Left ventricle myocardium inferior (tissue), 1 donor: ENCODE measurements around the gene ANKRD55. TPM values are rescaled to one million over a fixed set of nuclear protein-coding genes. Genes with fewer than 3 reads are reported as not detected.

Source experiments
- DNase-seq: peaks from one replicate; pipeline ENCODE4 v3.0.0-alpha.2; 2020
- H3K27ac ChIP-seq: fragments of 200-600 bp; replicated peaks from 2 replicates; pipeline ENCODE4 v1.8.0; 2021
- H3K27me3 ChIP-seq: fragments of 200-600 bp; 2 replicates; pipeline ENCODE4 v1.8.0; 2021; ENCODE audit warnings: low read depth
- H3K36me3 ChIP-seq: fragments of 200-600 bp; 2 replicates; pipeline ENCODE4 v1.8.0; 2021
- H3K4me1 ChIP-seq: fragments of 200-600 bp; 2 replicates; pipeline ENCODE4 v1.8.0; 2021
- H3K4me3 ChIP-seq: fragments of 200-600 bp; 2 replicates; pipeline ENCODE4 v1.8.0; 2021; ENCODE audit warnings: mild to moderate bottlenecking, moderate library complexity
- H3K9me3 ChIP-seq: fragments of 200-600 bp; replicated peaks from 2 replicates; pipeline ENCODE4 v1.8.0; 2021
- intact Hi-C: fragments of 100-400 bp; cut with micrococcal nuclease; formaldehyde crosslinking; loops from one replicate; pipeline ENCODE4 v1.11.0; 2022
- total RNA-seq: library from RNA; stranded (reverse); fragmentation: NEBNext Ultra II Directional; extraction: Animal tissue kit (Norgen Biotek cat#: 25700); gene quantifications from one replicate; pipeline ENCODE4 v1.2.1, GENCODE V29; 2021
- TF ChIP-seq, protein P1 (sequence below): fragments of 200-600 bp; IDR thresholded peaks from 2 replicates; pipeline ENCODE4 v1.8.0; 2021; ENCODE audit warnings: antibody characterized with exemption, mild to moderate bottlenecking, borderline replicate concordance
- donor health status: DM: no; HTN: yes; CAD: no; lungs with severe emphysema.

The ANKRD55 gene
- total RNA-seq, 1 donor from 2014 or later: 0.27 TPM

GRCh38 chr5:56176871-56177533 is 56.1 kb downstream of the ANKRD55 start:
- intact Hi-C loops: no loop called here
- TF ChIP-seq, protein P1, sequence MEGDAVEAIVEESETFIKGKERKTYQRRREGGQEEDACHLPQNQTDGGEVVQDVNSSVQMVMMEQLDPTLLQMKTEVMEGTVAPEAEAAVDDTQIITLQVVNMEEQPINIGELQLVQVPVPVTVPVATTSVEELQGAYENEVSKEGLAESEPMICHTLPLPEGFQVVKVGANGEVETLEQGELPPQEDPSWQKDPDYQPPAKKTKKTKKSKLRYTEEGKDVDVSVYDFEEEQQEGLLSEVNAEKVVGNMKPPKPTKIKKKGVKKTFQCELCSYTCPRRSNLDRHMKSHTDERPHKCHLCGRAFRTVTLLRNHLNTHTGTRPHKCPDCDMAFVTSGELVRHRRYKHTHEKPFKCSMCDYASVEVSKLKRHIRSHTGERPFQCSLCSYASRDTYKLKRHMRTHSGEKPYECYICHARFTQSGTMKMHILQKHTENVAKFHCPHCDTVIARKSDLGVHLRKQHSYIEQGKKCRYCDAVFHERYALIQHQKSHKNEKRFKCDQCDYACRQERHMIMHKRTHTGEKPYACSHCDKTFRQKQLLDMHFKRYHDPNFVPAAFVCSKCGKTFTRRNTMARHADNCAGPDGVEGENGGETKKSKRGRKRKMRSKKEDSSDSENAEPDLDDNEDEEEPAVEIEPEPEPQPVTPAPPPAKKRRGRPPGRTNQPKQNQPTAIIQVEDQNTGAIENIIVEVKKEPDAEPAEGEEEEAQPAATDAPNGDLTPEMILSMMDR: no peak
- no peak for DNase-seq
- peaks cover 30% of the 10 kb centered on the region for H3K4me1 ChIP-seq
- H3K9me3 ChIP-seq: no peaks in the 10 kb centered on the region
- H3K4me3 ChIP-seq: no peak overlapping the region
- no peaks in the 10 kb centered on the region for H3K27me3 ChIP-seq
- H3K36me3 ChIP-seq: no peaks in the 10 kb centered on the region
- peak overlapping the region; percentile 74 for H3K27ac ChIP-seq

- TF ChIP-seq, protein P1: no peak
- Histone ChIP-seq H3K36me3 (no peaks in the 10 kb centered on the region), H3K4me3 (no peak overlapping the region), H3K27me3 (no peaks in the 10 kb centered on the region), H3K4me1 (peaks cover 31% of the 10 kb centered on the region), H3K27ac (peak overlapping the region; percentile 74), H3K9me3 (no peaks in the 10 kb centered on the region)
- intact Hi-C loops: no loop called here
- DNase-seq: no peak
These were observed 56.9 kb downstream of the ANKRD55 start for GRCh38 chr5:56176155-56176798.

DNA sequence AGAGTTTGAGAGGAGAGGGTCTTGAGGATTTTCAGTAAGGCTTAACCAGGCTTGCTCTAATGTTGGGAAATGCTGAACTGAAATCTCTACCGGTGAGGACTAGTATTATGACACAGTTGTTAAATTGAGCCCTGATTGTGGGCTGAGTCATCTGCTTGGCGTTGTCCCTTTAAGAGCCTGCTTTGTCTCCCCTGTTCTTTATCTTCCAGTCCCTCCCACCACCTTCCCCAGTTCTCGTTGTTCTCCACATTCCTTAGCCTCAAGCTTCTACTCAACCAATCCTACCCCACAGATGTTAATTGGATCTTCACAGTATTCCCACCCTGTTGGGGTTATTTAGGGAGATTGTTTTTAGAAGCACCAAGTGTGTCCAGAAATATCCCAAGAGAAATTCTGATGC is 57.6 kb downstream of the ANKRD55 start:
- TF ChIP-seq, protein P1: no peak
- peaks cover 39% of the 10 kb centered on the region for H3K4me1 ChIP-seq
- intact Hi-C loops: no loop called here
- no peaks in the 10 kb centered on the region for H3K9me3 ChIP-seq
- H3K27me3 ChIP-seq: no peaks in the 10 kb centered on the region
- peak overlapping the region; percentile 74 for H3K27ac ChIP-seq
- no peak for DNase-seq
- no peaks in the 10 kb centered on the region for H3K36me3 ChIP-seq
- no peak overlapping the region for H3K4me3 ChIP-seq

DNA sequence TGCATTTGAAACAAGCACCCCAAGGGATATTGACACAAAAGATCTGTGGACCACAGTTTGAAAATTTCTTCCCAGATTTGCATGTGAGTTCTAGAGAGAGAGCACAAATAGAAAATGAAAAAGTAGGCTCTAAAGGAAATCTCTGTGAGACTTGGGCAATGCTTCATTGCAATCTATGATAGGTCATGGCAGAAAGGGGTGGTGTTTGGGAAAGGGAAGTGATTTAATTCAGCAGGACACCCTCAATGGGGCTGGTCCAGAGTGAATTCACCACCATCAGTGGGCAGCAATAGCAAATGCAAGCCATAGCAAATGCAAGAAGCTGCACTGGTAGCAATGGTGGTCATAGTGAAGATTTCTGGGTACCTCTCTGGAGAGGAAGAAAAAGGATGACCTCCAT is 58.1 kb downstream of the ANKRD55 start:
- Histone ChIP-seq H3K9me3 (no peaks in the 10 kb centered on the region), H3K27me3 (no peaks in the 10 kb centered on the region), H3K4me3 (no peak overlapping the region), H3K4me1 (peaks cover 44% of the 10 kb centered on the region), H3K36me3 (no peaks in the 10 kb centered on the region), H3K27ac (peak overlapping the region; percentile 74)
- no peak for DNase-seq
- TF ChIP-seq, protein P1: no peak
- intact Hi-C loops: no loop called here

DNA sequence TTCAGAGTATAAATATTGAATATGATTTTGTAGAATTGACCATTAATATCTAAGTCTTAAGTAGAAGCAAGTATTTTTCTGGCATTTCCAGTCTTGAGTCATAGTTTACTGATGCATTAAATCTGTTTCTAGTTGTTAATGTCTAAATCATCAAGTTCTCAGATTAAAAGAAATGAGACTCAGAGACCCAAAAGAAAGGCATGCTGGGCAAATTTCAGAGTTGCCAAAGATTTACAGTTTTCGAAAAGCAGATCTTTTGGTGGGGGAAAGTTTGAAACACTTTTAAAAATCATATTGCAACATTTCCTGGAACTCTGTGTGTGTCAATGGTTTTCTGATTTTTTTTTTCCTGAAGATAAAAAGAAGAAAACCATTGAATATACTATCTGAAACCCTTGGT is 60.9 kb downstream of the ANKRD55 start:
- TF ChIP-seq, protein P1: no peak
- no peak for DNase-seq
- H3K9me3 ChIP-seq: no peaks in the 10 kb centered on the region
- H3K27ac ChIP-seq: peak overlapping the region; percentile 36
- intact Hi-C loops: no loop called here
- no peaks in the 10 kb centered on the region for H3K36me3 ChIP-seq
- peaks cover 46% of the 10 kb centered on the region for H3K4me1 ChIP-seq
- H3K4me3 ChIP-seq: no peak overlapping the region
- H3K27me3 ChIP-seq: no peaks in the 10 kb centered on the region
